DMS114 treated with DMSO at 0.1 percent for 48 hours (cell line): ENCODE results near the gene CXXC5.

Experiments used
- DNase-seq: peaks from one replicate; lab custom pipeline; 2025; ENCODE audit not compliant: unreplicated experiment; lab: John Stamatoyannopoulos, UW

CXXC5 gene

GRCh38 chr5:139692679-139693308, 44.6 kb downstream of the CXXC5 start:
- DNase-seq: no peak

GRCh38 chr5:139693676-139694364, 45.7 kb downstream of the CXXC5 start:
- DNase-seq: no peak

- DNase-seq: no peak
Measured at GRCh38 chr5:139694556-139695177, 46.5 kb downstream of the CXXC5 start.

GRCh38 chr5:139695178-139695573, 47.0 kb downstream of the CXXC5 start:
- DNase-seq: no peak

- DNase-seq: no peak
Measured at GRCh38 chr5:139696167-139696893, 48.2 kb downstream of the CXXC5 start.

- DNase-seq: no peak
Measured at GRCh38 chr5:139696894-139697658, 48.9 kb downstream of the CXXC5 start.

GRCh38 chr5:139698490-139699146, 50.5 kb downstream of the CXXC5 start:
- DNase-seq: no peak

- DNase-seq: no peak
Measured at GRCh38 chr5:139699351-139699750, 51.2 kb downstream of the CXXC5 start.

GRCh38 chr5:139700711-139701055, 52.5 kb downstream of the CXXC5 start:
- no peak for DNase-seq

- no peak for DNase-seq
Measured at GRCh38 chr5:139701056-139701741, 53.0 kb downstream of the CXXC5 start.

- DNase-seq: no peak
Measured at GRCh38 chr5:139702548-139702947, 54.4 kb downstream of the CXXC5 start.

GRCh38 chr5:139704748-139705147, 56.6 kb downstream of the CXXC5 start:
- DNase-seq: no peak

- no peak for DNase-seq
Measured at GRCh38 chr5:139705191-139705590, 57.0 kb downstream of the CXXC5 start.

GRCh38 chr5:139705655-139706587, 57.8 kb downstream of the CXXC5 start:
- no peak for DNase-seq

GRCh38 chr5:139707445-139708003, 59.4 kb downstream of the CXXC5 start:
- no peak for DNase-seq

GRCh38 chr5:139708434-139708861, 60.3 kb downstream of the CXXC5 start:
- no peak for DNase-seq

- no peak for DNase-seq
Measured at GRCh38 chr5:139708877-139709581, 60.9 kb downstream of the CXXC5 start.
